Vagina (tissue), 2 donors: Measurements from ENCODE around the gene DNPH1. TPM values are rescaled to one million over a fixed set of nuclear protein-coding genes. Genes with fewer than 3 reads are reported as not detected.

Experiments
- DNase-seq, 2 donors: peaks; one replicate each; pipeline ENCODE4 v3.0.0-alpha.2; 2017; ENCODE audit errors: extremely low spot score in 2 of 2
- H3K27ac ChIP-seq: fragments of 200-600 bp; sonication (generic); one replicate; pipeline ENCODE4 v1.5.1; 2019
- H3K27me3 ChIP-seq: fragments of 200-600 bp; sonication (generic); one replicate; pipeline ENCODE4 v1.5.1; 2019
- H3K36me3 ChIP-seq, 2 donors: fragments of 200-600 bp; sonication (generic); one replicate each; pipeline ENCODE4 v1.5.1; 2017 to 2019
- H3K4me1 ChIP-seq: fragments of 200-600 bp; sonication (generic); one replicate; pipeline ENCODE4 v1.5.1; 2019
- H3K4me3 ChIP-seq, 2 donors: fragments of 200-600 bp; sonication (generic); 1 replicate in 1 of 2; 2 replicates in 1 of 2; pipeline ENCODE4 v1.5.1; 2016 to 2019
- H3K9me3 ChIP-seq: fragments of 200-600 bp; sonication (generic); one replicate; pipeline ENCODE4 v1.5.1; 2019
- POLR2A ChIP-seq, 2 donors: fragments of 450-650 bp; IDR thresholded peaks; one replicate each; pipeline ENCODE4 v1.6.1; 2017; ENCODE audit warnings: antibody characterized with exemption in 2 of 2, mild to moderate bottlenecking in 2 of 2, moderate library complexity in 2 of 2
- POLR2AphosphoS5 ChIP-seq, 2 donors: sonication (generic); formaldehyde crosslinking; IDR thresholded peaks; one replicate each; pipeline ENCODE4 v1.9.0; 2017; ENCODE audit warnings: antibody characterized with exemption in 2 of 2, mild to moderate bottlenecking in 2 of 2, low read depth in 1 of 2; ENCODE audit not compliant: insufficient read depth in 1 of 2
- intact Hi-C: fragments of 100-400 bp; cut with DNase I; formaldehyde crosslinking; loops from one replicate; pipeline ENCODE4 v1.15.1; 2023
- total RNA-seq: library from RNA; depleted of rRNA; stranded (reverse); fragments of >200 nt; gene quantifications from one replicate; pipeline ENCODE4 v1.2.3, GENCODE V29; 2016
- TF ChIP-seq, protein P1 (sequence below), 3 experiments: fragments of 450-650 bp in 2 of 3; fragments of 200-600 bp in 1 of 3; sonication (generic) in 1 of 3; IDR thresholded peaks; one replicate each; pipeline ENCODE4 v1.5.1; 2017 to 2019; ENCODE audit warnings: antibody characterized with exemption in 3 of 3, mild to moderate bottlenecking in 2 of 3, moderate library complexity in 2 of 3

The DNPH1 gene
- total RNA-seq, 1 donor from 2014 or later: 61.9 TPM

DNA sequence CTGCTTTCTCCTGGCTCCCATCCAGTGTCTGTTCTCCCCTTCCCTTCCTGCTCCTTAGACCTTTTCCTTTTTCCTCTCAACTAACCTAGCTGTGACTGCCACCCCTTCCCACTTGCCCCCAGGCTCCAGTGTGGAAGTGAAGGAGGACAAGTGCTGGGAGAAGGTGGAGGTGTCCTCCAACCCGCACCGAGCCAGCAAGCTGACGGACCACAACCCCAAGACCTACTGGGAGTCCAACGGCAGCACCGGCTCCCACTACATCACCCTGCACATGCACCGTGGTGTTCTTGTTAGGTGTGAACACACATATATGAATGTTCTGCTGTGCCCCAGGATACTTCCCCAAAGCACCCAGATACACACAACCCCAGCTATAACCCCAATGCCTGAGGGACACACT lies 28.7 kb downstream of the DNPH1 start:
- no peak for DNase-seq
- H3K9me3 ChIP-seq: no peaks in the 10 kb centered on the region
- H3K4me3 ChIP-seq: no peak overlapping the region
- no peak overlapping the region for H3K27ac ChIP-seq
- H3K4me1 ChIP-seq: no peaks in the 10 kb centered on the region
- H3K27me3 ChIP-seq: no peaks in the 10 kb centered on the region
- intact Hi-C loops: no loop called here
- H3K36me3 ChIP-seq: peaks cover 2 to 54% of the 10 kb centered on the region in 2 donors
- TF ChIP-seq POLR2A (IDR thresholded peaks at IDR 0.05): no peak

DNA sequence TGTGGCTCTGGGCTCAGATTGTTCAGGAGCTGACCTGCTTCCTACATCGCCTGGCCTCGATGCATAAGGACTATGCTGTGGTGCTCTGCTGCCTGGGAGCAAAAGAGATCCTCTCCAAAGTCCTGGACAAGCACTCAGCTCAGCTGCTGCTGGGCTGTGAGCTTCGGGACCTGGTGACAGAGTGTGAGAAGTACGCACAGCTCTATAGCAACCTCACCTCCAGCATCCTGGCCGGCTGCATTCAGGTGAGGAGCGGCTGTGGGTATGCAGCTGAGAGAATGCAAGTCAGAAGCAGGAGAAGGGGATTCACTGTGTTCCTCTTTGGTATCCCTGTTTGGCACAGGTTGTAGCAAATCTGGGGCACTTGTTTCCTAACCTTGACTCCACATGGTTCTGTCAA lies 29.4 kb downstream of the DNPH1 start:
- no peak overlapping the region for H3K4me3 ChIP-seq
- intact Hi-C loops: no loop called here
- H3K27me3 ChIP-seq: no peaks in the 10 kb centered on the region
- no peak overlapping the region for H3K27ac ChIP-seq
- TF ChIP-seq, protein P1, sequence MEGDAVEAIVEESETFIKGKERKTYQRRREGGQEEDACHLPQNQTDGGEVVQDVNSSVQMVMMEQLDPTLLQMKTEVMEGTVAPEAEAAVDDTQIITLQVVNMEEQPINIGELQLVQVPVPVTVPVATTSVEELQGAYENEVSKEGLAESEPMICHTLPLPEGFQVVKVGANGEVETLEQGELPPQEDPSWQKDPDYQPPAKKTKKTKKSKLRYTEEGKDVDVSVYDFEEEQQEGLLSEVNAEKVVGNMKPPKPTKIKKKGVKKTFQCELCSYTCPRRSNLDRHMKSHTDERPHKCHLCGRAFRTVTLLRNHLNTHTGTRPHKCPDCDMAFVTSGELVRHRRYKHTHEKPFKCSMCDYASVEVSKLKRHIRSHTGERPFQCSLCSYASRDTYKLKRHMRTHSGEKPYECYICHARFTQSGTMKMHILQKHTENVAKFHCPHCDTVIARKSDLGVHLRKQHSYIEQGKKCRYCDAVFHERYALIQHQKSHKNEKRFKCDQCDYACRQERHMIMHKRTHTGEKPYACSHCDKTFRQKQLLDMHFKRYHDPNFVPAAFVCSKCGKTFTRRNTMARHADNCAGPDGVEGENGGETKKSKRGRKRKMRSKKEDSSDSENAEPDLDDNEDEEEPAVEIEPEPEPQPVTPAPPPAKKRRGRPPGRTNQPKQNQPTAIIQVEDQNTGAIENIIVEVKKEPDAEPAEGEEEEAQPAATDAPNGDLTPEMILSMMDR (IDR thresholded peaks at IDR 0.05): no peak
- TF ChIP-seq POLR2A (IDR thresholded peaks at IDR 0.05) (no peak), POLR2AphosphoS5 (IDR thresholded peaks at IDR 0.05; ENCODE audit: insufficient read depth in 1 of 2, low read depth in 1 of 2) (no peak)
- H3K9me3 ChIP-seq: no peaks in the 10 kb centered on the region
- no peaks in the 10 kb centered on the region for H3K4me1 ChIP-seq
- peak in 1 of 2 donors; percentile 67 for DNase-seq
- peaks cover 2 to 56% of the 10 kb centered on the region in 2 donors for H3K36me3 ChIP-seq

DNA sequence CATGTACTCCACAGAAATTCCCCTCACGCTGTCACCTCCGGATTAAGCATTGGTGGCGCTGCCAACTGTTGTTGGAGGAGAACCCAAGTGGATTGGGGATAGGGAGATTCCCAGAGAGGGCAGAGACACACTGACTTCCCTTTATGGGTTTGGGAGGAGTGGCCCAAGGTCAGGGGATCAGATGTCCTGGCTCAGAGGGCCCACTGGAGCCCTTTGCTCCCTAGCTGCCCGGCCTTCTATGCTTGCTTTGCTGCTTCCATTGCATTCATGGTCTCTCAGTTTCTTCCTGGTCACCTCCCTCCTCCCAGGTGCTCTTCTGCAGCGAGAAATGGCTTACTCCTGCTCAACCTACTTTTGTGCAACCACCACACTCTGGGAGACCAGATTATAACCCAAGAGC lies 32.9 kb downstream of the DNPH1 start:
- DNase-seq: peak in 1 of 2 donors; percentile 74
- intact Hi-C loops: no loop called here
- H3K9me3 ChIP-seq: no peaks in the 10 kb centered on the region
- no peak overlapping the region for H3K27ac ChIP-seq
- H3K4me3 ChIP-seq: no peak overlapping the region
- no peak for TF ChIP-seq POLR2A (IDR thresholded peaks at IDR 0.05)
- TF ChIP-seq, protein P1 (IDR thresholded peaks at IDR 0.05): no peak
- TF ChIP-seq POLR2AphosphoS5 (IDR thresholded peaks at IDR 0.05; ENCODE audit: insufficient read depth in 1 of 2, low read depth in 1 of 2): no peak
- no peaks in the 10 kb centered on the region for H3K4me1 ChIP-seq
- H3K36me3 ChIP-seq: peaks cover 2 to 53% of the 10 kb centered on the region in 2 donors
- H3K27me3 ChIP-seq: no peaks in the 10 kb centered on the region

DNA sequence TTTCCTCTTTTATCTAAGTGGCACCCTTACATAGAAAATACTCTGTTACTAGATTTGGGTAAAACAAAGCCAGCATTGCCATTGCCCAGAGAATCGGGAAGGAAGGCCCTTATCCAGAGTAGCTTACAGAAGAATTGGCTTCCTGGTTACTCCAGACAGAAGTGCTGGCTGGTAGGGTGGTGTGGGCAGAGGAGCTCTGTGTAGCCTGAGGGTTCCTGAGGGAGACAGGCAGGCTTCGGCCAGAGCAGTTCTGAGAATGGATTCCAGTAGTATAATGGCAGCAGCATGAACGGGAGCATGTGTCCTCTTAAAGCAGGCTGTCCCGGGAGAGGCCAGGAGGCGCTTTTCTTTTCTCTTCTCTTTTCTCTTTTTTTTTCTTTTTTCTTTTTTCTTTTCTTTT lies 35.4 kb downstream of the DNPH1 start:
- Histone ChIP-seq H3K4me1 (no peaks in the 10 kb centered on the region), H3K27ac (no peak overlapping the region), H3K9me3 (no peaks in the 10 kb centered on the region), H3K27me3 (no peaks in the 10 kb centered on the region), H3K4me3 (no peak overlapping the region), H3K36me3 (peaks cover 2 to 38% of the 10 kb centered on the region in 2 donors)
- TF ChIP-seq POLR2A (IDR thresholded peaks at IDR 0.05) (no peak), POLR2AphosphoS5 (IDR thresholded peaks at IDR 0.05; ENCODE audit: insufficient read depth in 1 of 2, low read depth in 1 of 2) (no peak)
- TF ChIP-seq, protein P1 (IDR thresholded peaks at IDR 0.05): no peak
- no peak for DNase-seq
- intact Hi-C loops: no loop called here

DNA sequence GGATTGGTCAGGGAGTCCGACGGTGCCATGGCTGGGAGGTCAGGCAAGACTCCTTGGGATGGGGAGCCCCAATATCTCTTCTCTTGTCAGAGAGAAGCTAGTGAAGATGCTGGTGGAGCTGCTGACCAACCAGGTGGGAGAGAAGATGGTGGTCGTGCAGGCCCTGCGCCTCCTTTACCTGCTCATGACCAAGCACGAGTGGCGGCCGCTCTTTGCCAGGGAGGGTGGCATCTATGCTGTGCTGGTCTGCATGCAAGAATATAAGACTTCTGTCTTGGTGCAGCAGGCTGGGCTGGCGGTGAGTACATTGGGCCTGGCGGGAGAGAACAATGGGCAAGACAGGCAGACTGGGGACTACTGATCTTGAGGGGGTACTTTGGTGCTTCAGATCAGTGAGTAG lies 36.4 kb downstream of the DNPH1 start:
- Histone ChIP-seq H3K27ac (no peak overlapping the region), H3K36me3 (peaks cover 2 to 38% of the 10 kb centered on the region in 2 donors), H3K9me3 (no peaks in the 10 kb centered on the region), H3K27me3 (no peaks in the 10 kb centered on the region), H3K4me3 (no peak overlapping the region), H3K4me1 (no peaks in the 10 kb centered on the region)
- intact Hi-C loops: no loop called here
- DNase-seq: no peak
- TF ChIP-seq POLR2A (IDR thresholded peaks at IDR 0.05) (no peak), POLR2AphosphoS5 (IDR thresholded peaks at IDR 0.05; ENCODE audit: insufficient read depth in 1 of 2, low read depth in 1 of 2) (no peak)
- TF ChIP-seq, protein P1 (IDR thresholded peaks at IDR 0.05): no peak
